ENCODE measurements around the gene TLCD4. TPM values are rescaled to one million over a fixed set of nuclear protein-coding genes. Genes with fewer than 3 reads are reported as not detected.

TLCD4 gene
- total and polyA plus RNA-seq, 2 donors (not counting 1 experiment from before 2014, with no cell fraction given): 0.55 to 1.3 TPM

DNA sequence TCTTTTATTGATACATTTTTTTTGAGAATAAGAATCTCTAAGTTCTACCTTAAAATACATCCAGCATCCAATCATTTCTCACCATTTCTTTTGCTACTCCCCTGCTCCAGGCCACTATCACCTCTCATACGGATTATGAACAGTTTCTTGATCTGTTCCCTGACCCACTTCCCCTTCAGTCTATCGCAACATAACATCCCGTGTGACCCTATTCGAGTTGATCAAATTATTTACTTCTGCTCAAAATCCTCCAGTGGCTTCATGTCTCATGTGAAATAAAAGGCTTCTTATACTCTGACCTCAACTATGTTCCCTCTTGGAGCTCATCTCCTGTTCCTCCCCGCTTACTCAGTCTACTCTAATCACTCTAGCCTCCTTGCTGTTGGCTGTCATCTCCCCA is 49.6 kb upstream of the TLCD4 start:
- intact Hi-C loops (cut with micrococcal nuclease): no loop called here
- no peaks in the 10 kb centered on the region for H3K36me3 ChIP-seq (replicated peaks in 1 of 2; ENCODE audit: control extremely low read depth in 1 of 2, control insufficient read depth in 1 of 2, extremely low read depth in 1 of 2, insufficient read depth in 2 of 2, low read length in 1 of 2)
- H3K9me3 ChIP-seq (ENCODE audit: control extremely low read depth in 1 of 3, control insufficient read depth in 2 of 3, insufficient read depth in 1 of 3, low read length in 2 of 3): no peaks in the 10 kb centered on the region
- no peak overlapping the region for H3K4me2 ChIP-seq (replicated peaks; ENCODE audit: low read depth, low read length, poor library complexity, severe bottlenecking)
- Mint-ChIP-seq H3K27ac (no peak overlapping the region), H3K4me1 (peaks cover 15% of the 10 kb centered on the region), H3K27me3 (no peaks in the 10 kb centered on the region), H3K4me3 (no peak overlapping the region), H3K9me3 (ENCODE audit: insufficient read depth) (no peaks in the 10 kb centered on the region)
- ATAC-seq (ENCODE audit: low read depth): no peak
- DNase-seq: no peak
- H3K4me3 ChIP-seq (ENCODE audit: control extremely low read depth in 1 of 5, extremely low read depth in 1 of 5, insufficient read depth in 1 of 5, low read depth in 2 of 5, low read length in 4 of 5): no peak overlapping the region
- 98% methylated on average over 5 of the region's 5 CpGs for WGBS (ENCODE audit: insufficient coverage)
- ChIA-PET CTCF (interaction anchor here (0.5 to 5.1 kb wide), 2 partner anchors 26 to 213 kb away, joined by 3 to 17 read pairs; no protein-coding TSS in a partner anchor), POLR2A (no interaction called here)
- H3K27me3 ChIP-seq (replicated peaks in 1 of 4; ENCODE audit: control extremely low read depth in 1 of 4, control insufficient read depth in 3 of 4, insufficient read depth in 4 of 4, low read length in 3 of 4): no peaks in the 10 kb centered on the region
- H3K9ac ChIP-seq (ENCODE audit: low read length): no peak overlapping the region
- H3K4me1 ChIP-seq (ENCODE audit: control insufficient read depth in 2 of 2, insufficient read depth in 2 of 2, low read length in 2 of 2): peaks cover 7% of the 10 kb centered on the region in 2 donors
- H3K79me2 ChIP-seq (ENCODE audit: control insufficient read depth, insufficient read depth, low read length): peaks cover 4% of the 10 kb centered on the region
- TF ChIP-seq EZH2 (IDR thresholded peaks at IDR 0.05; ENCODE audit: borderline replicate concordance, insufficient read depth, low read depth, low read length, poor library complexity, severe bottlenecking): no peak
- no peak for TF ChIP-seq CTCF (IDR thresholded peaks at IDR 0.05)
- H4K20me1 ChIP-seq (ENCODE audit: control insufficient read depth, insufficient read depth, low read length, poor library complexity, severe bottlenecking): no peaks in the 10 kb centered on the region
- no peak overlapping the region for H3K27ac ChIP-seq (ENCODE audit: low read length in 2 of 2)
- H2AFZ ChIP-seq (ENCODE audit: insufficient read depth, low read depth, low read length, poor library complexity, severe bottlenecking): no peak overlapping the region

- H3K27ac ChIP-seq (ENCODE audit: low read length in 2 of 2): no peak overlapping the region
- H3K4me1 ChIP-seq (ENCODE audit: control insufficient read depth in 2 of 2, insufficient read depth in 2 of 2, low read length in 2 of 2): peaks cover 11 to 14% of the 10 kb centered on the region in 2 donors
- no peak overlapping the region for H3K4me3 Mint-ChIP-seq
- 93% methylated on average over 4 of the region's 6 CpGs for WGBS (ENCODE audit: insufficient coverage)
- DNase-seq: no peak
- no peak overlapping the region for H3K9ac ChIP-seq (ENCODE audit: low read length)
- H3K9me3 Mint-ChIP-seq (ENCODE audit: insufficient read depth): no peaks in the 10 kb centered on the region
- no peak overlapping the region for H3K4me3 ChIP-seq (ENCODE audit: control extremely low read depth in 1 of 5, extremely low read depth in 1 of 5, insufficient read depth in 1 of 5, low read depth in 2 of 5, low read length in 4 of 5)
- no peak overlapping the region for H3K4me2 ChIP-seq (replicated peaks; ENCODE audit: low read depth, low read length, poor library complexity, severe bottlenecking)
- no peaks in the 10 kb centered on the region for H3K9me3 ChIP-seq (ENCODE audit: control extremely low read depth in 1 of 3, control insufficient read depth in 2 of 3, insufficient read depth in 1 of 3, low read length in 2 of 3)
- H2AFZ ChIP-seq (ENCODE audit: insufficient read depth, low read depth, low read length, poor library complexity, severe bottlenecking): no peak overlapping the region
- CTCF ChIA-PET: interaction anchor here (0.9 to 1.8 kb wide), 3 partner anchors 26 to 214 kb away, joined by 3 to 5 read pairs (median 4); partner anchors contain the start of gene RWDD3
- peaks cover 20% of the 10 kb centered on the region for H3K4me1 Mint-ChIP-seq
- ATAC-seq (ENCODE audit: low read depth): no peak
- TF ChIP-seq EZH2 (IDR thresholded peaks at IDR 0.05; ENCODE audit: borderline replicate concordance, insufficient read depth, low read depth, low read length, poor library complexity, severe bottlenecking) (no peak), CTCF (IDR thresholded peaks at IDR 0.05) (no peak)
- intact Hi-C loops (cut with micrococcal nuclease): no loop called here
- H3K27me3 Mint-ChIP-seq: no peaks in the 10 kb centered on the region
- H3K27ac Mint-ChIP-seq: no peak overlapping the region
- no peaks in the 10 kb centered on the region for H4K20me1 ChIP-seq (ENCODE audit: control insufficient read depth, insufficient read depth, low read length, poor library complexity, severe bottlenecking)
- POLR2A ChIA-PET: no interaction called here
- peaks cover 4% of the 10 kb centered on the region for H3K79me2 ChIP-seq (ENCODE audit: control insufficient read depth, insufficient read depth, low read length)
- no peaks in the 10 kb centered on the region for H3K36me3 ChIP-seq (replicated peaks in 1 of 2; ENCODE audit: control extremely low read depth in 1 of 2, control insufficient read depth in 1 of 2, extremely low read depth in 1 of 2, insufficient read depth in 2 of 2, low read length in 1 of 2)
- H3K27me3 ChIP-seq (replicated peaks in 1 of 4; ENCODE audit: control extremely low read depth in 1 of 4, control insufficient read depth in 3 of 4, insufficient read depth in 4 of 4, low read length in 3 of 4): no peaks in the 10 kb centered on the region
These were observed 48.0 kb upstream of the TLCD4 start for GRCh38 chr1:95068956-95069709.
